GM21423 (cell line): ENCODE data around the gene UBA6.
"Not testable (repeated sequence)": the region's sequence is repeated elsewhere in the genome, so short reads cannot be mapped to it uniquely, and the experiment has no call there.

ENCODE experiments used
- ATAC-seq: cut with Tn5 transposase; IDR thresholded peaks from one replicate; pipeline ENCODE4 v1.9.1; 2021; ENCODE audit warnings: mild to moderate bottlenecking, moderate library complexity; ENCODE audit not compliant: unreplicated experiment

Gene UBA6

GRCh38 chr4:67674098-67674497 is 26.9 kb downstream of the UBA6 start:
- no peak for ATAC-seq

- no peak for ATAC-seq
Observed at GRCh38 chr4:67668315-67668714, 32.6 kb downstream of the UBA6 start.

- ATAC-seq, result no peak
Observed at GRCh38 chr4:67660418-67660817, 40.5 kb downstream of the UBA6 start.

- ATAC-seq, result no peak
Observed at GRCh38 chr4:67659065-67659464, 41.9 kb downstream of the UBA6 start.

GRCh38 chr4:67658302-67658701 is 42.7 kb downstream of the UBA6 start:
- no peak for ATAC-seq

GRCh38 chr4:67651536-67651935 is 49.4 kb downstream of the UBA6 start:
- ATAC-seq, result no peak

GRCh38 chr4:67638136-67638535 is 62.8 kb downstream of the UBA6 start:
- ATAC-seq, result no peak

- ATAC-seq, result not testable (repeated sequence)
Observed at GRCh38 chr4:67636978-67637377, 64.0 kb downstream of the UBA6 start.

GRCh38 chr4:67635331-67635730 is 65.6 kb downstream of the UBA6 start:
- no peak for ATAC-seq

GRCh38 chr4:67634741-67635140 is 66.2 kb downstream of the UBA6 start:
- ATAC-seq, result no peak

GRCh38 chr4:67632492-67632891 is 68.5 kb downstream of the UBA6 start:
- no peak for ATAC-seq

- ATAC-seq, result no peak
Observed at GRCh38 chr4:67624939-67625338, 76.0 kb downstream of the UBA6 start.

- no peak for ATAC-seq
Observed at GRCh38 chr4:67616478-67616877, 84.5 kb downstream of the UBA6 start.

GRCh38 chr4:67615119-67615518 is 85.8 kb downstream of the UBA6 start:
- ATAC-seq, result no peak

- ATAC-seq, result no peak
Observed at GRCh38 chr4:67614186-67614585, 86.8 kb downstream of the UBA6 start.

- no peak for ATAC-seq
Observed at GRCh38 chr4:67608027-67608426, 92.9 kb downstream of the UBA6 start.

GRCh38 chr4:67604749-67605148 is 96.2 kb downstream of the UBA6 start:
- ATAC-seq, result no peak

GRCh38 chr4:67604029-67604381 is 97.0 kb downstream of the UBA6 start:
- no peak for ATAC-seq

GRCh38 chr4:67603310-67604028 is 97.5 kb downstream of the UBA6 start:
- ATAC-seq, result no peak

- no peak for ATAC-seq
Observed at GRCh38 chr4:67593741-67594175, 107.2 kb downstream of the UBA6 start.

GRCh38 chr4:67587156-67587555 is 113.8 kb downstream of the UBA6 start:
- no peak for ATAC-seq

GRCh38 chr4:67584496-67584895 is 116.5 kb downstream of the UBA6 start:
- ATAC-seq, result no peak

GRCh38 chr4:67581913-67582312 is 119.0 kb downstream of the UBA6 start:
- ATAC-seq, result no peak
